Activated CD4-positive, alpha-beta T cell treated with anti-CD3 and anti-CD28 coated beads, Interleukin-2, Interleukin-6, amounts not matched to agents 100 ng/mL and 50 ng/mL, durations not matched to agents 16 hours and 8 hours (primary cell): ENCODE measurements around the gene PRPS1.
"Not testable (repeated sequence)": the region's sequence is repeated elsewhere in the genome, so short reads cannot be mapped to it uniquely, and the experiment has no call there.

Experiments used
- DNase-seq: peaks from one replicate; pipeline ENCODE4 v3.0.0-alpha.2; 2020

The PRPS1 gene

GRCh38 chrX:107675823-107676555, 47.7 kb downstream of the PRPS1 start:
- peak; percentile 22 for DNase-seq

GRCh38 chrX:107676559-107677378, 48.5 kb downstream of the PRPS1 start:
- DNase-seq, result peak; percentile 70

GRCh38 chrX:107677501-107677901, 49.2 kb downstream of the PRPS1 start:
- no peak for DNase-seq

- no peak for DNase-seq
Observed at GRCh38 chrX:107677909-107678308, 49.6 kb downstream of the PRPS1 start.

- peak; percentile 72 for DNase-seq
Observed at GRCh38 chrX:107678957-107679740, 50.8 kb downstream of the PRPS1 start.

GRCh38 chrX:107682256-107682655, 53.9 kb downstream of the PRPS1 start:
- DNase-seq, result no peak

GRCh38 chrX:107683124-107683895, 55.0 kb downstream of the PRPS1 start:
- no peak for DNase-seq

GRCh38 chrX:107683931-107684330, 55.6 kb downstream of the PRPS1 start:
- no peak for DNase-seq

GRCh38 chrX:107684956-107685385, 56.7 kb downstream of the PRPS1 start:
- DNase-seq, result peak; percentile 45

- not testable (repeated sequence) for DNase-seq
Observed at GRCh38 chrX:107685586-107685985, 57.3 kb downstream of the PRPS1 start.

- no peak for DNase-seq
Observed at GRCh38 chrX:107686026-107686425, 57.7 kb downstream of the PRPS1 start.

GRCh38 chrX:107686792-107687191, 58.5 kb downstream of the PRPS1 start:
- no peak for DNase-seq

- no peak for DNase-seq
Observed at GRCh38 chrX:107687445-107687844, 59.1 kb downstream of the PRPS1 start.

- DNase-seq, result no peak
Observed at GRCh38 chrX:107691024-107691448, 62.7 kb downstream of the PRPS1 start.

- no peak for DNase-seq
Observed at GRCh38 chrX:107699616-107700015, 71.3 kb downstream of the PRPS1 start.

GRCh38 chrX:107700317-107700774, 72.0 kb downstream of the PRPS1 start:
- no peak for DNase-seq
